SW 1271 (cell line): ENCODE measurements around the gene EVI5L.
"Not testable (repeated sequence)": the region's sequence is repeated elsewhere in the genome, so short reads cannot be mapped to it uniquely, and the experiment has no call there.

Source experiments
- DNase-seq, 2 experiments: peaks; one replicate each; lab custom pipeline; 2025; lab: John Stamatoyannopoulos, UW

The EVI5L gene

GRCh38 chr19:7846155-7846646 is 16.2 kb downstream of the EVI5L start:
- DNase-seq, result no peak

GRCh38 chr19:7847664-7848063 is 17.6 kb downstream of the EVI5L start:
- no peak for DNase-seq

- no peak for DNase-seq
Measured at GRCh38 chr19:7848779-7849457, 18.9 kb downstream of the EVI5L start.

GRCh38 chr19:7849631-7849999 is 19.6 kb downstream of the EVI5L start:
- DNase-seq, result no peak

- DNase-seq, result no peak
Measured at GRCh38 chr19:7850000-7850813, 20.2 kb downstream of the EVI5L start.

DNA sequence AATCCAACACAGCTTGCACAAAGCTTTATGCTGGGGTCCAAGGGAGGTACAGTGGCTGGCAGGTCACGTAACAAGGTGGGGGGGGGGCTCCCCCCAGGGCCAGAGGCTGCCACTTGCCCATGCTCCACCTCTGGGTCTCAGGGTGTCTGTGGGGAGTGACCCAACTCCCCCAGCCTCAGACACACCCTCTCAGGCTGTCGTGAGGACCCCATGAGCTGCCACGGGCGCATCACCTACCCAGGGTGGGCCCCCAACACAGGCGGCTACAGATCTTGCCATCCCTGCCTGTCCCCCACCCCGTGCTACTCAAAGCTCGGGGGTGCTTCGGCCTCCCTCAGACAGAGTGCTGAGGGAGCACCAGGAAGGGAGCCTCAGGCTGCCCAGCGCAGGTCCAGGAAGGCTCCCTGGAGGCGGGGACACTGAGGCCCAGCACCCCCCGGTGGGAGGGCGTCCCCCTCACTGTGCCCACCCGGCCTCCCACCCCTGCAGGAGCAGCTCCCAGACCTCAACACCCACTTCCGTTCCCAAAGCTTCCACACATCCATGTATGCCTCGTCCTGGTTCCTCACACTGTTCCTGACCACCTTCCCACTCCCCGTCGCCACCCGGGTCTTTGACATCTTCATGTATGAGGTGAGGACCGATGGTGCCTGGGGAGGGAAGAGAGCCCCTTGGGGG is 21.1 kb downstream of the EVI5L start:
- DNase-seq, result no peak

DNA sequence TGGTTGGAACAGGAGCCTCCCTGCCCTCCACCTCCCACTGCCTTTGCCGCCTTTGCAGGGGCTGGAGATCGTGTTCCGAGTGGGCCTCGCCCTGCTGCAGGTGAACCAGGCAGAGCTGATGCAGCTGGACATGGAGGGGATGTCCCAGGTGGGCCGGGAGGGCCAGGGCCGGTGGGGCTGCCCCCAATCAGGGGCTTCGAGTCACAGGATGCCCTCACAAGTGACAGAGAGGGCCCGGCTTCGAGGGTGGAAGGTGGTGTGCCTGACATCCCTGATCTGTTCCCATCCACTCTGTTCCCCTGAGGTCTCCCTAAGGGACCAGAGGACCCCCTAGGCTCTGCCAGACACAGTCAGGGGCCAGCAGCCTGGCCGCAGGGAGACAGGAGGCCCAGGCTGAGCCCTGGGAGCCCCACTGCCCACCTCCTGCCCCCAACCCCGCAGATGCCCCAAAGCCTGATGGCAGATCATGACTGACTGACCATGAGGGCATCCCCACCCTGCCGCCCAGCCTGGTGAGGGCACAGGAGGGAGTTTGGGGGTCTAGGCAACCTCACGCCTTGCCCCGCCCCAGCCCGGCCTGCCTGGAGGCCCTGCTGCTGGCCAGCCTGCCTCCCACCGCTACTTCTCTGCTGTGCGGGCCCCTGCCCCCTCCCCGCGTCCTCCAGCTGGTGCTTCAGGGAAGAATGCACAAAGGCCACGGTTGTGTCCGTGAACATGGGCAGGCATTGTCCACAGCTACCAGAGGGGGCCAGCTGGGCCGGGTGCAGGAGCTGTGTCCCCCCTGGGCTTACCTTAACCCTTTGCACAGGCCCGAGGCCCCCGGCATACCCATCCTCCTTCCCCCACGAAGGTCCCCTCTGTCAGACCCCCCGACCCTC is 21.8 kb downstream of the EVI5L start:
- DNase-seq, result no peak

- no peak for DNase-seq
Measured at GRCh38 chr19:7852851-7853769, 23.1 kb downstream of the EVI5L start.

DNA sequence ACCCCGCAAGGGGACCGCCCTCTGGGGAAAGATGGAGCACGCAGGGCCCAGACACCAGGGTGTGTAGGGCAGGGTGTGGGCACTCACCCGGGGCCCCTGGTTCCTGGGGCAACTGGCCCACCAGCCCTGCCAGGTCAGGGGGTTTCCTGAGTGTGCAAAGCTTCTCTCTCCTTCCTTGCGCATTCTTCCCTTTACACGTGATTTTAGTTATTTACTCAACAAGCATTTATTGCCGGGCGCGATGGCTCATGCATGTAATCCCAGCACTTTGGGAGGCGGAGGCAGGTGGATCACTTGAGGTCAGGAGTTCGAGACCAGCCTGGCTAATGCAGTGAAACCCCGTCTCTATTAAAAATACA is 23.7 kb downstream of the EVI5L start:
- no peak for DNase-seq

DNA sequence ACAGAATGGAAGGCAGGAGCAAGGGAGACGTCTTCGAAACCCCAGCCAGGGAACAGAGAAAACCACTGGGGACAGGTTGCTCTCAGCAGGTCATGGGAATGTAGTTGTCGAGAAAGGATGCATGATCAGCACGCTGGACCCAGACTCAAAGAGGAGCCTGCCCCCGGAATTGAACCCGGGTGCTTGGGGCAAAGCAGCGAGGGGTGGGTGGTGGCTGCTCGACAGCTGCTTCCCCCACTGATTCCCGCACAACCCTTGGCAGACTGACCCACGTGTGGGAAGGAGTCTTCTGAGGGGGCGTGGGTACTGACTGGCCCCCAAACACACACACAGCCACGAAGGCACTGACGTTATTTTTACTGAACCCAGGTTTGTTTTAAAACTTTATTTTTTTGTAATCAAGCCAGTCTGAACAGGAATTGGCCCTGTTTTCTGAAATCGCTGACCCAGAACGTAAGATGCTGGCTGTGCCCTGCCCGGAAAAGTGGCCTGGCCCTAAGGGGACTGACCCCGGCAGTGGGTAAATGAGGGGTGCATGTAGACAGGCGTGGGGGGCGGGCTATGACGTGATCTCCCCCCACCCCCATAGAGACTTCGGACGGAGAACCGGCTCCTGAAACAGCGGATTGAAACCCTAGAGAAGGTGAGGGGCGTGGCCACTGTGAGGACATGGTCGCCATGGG is 25.5 kb downstream of the EVI5L start:
- DNase-seq, result no peak

GRCh38 chr19:7856109-7856591 is 26.1 kb downstream of the EVI5L start:
- no peak for DNase-seq

- no peak for DNase-seq
Measured at GRCh38 chr19:7856679-7857663, 27.0 kb downstream of the EVI5L start.

DNA sequence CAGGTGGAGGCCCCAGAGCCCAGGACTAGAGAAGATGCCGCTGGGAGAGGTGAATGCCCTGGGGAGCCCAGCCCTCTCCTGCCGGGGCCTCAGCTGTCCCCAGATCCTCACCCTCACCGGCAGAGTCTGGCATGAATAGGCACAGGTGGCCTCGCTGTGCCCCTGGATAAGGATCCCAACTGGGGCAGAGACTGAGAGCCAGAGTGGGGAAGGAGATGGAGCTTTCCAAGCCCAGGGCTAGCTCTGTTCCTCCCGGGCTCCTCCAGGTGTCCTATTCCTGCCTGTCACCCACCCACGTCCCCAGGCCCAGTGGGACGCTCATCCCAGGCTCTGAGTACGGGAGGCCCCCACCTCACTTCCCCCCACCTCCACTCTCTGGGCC is 27.7 kb downstream of the EVI5L start:
- no peak for DNase-seq

- no peak for DNase-seq
Measured at GRCh38 chr19:7858109-7858770, 28.2 kb downstream of the EVI5L start.

- DNase-seq, result not testable (repeated sequence)
Measured at GRCh38 chr19:7859087-7859486, 29.1 kb downstream of the EVI5L start.

DNA sequence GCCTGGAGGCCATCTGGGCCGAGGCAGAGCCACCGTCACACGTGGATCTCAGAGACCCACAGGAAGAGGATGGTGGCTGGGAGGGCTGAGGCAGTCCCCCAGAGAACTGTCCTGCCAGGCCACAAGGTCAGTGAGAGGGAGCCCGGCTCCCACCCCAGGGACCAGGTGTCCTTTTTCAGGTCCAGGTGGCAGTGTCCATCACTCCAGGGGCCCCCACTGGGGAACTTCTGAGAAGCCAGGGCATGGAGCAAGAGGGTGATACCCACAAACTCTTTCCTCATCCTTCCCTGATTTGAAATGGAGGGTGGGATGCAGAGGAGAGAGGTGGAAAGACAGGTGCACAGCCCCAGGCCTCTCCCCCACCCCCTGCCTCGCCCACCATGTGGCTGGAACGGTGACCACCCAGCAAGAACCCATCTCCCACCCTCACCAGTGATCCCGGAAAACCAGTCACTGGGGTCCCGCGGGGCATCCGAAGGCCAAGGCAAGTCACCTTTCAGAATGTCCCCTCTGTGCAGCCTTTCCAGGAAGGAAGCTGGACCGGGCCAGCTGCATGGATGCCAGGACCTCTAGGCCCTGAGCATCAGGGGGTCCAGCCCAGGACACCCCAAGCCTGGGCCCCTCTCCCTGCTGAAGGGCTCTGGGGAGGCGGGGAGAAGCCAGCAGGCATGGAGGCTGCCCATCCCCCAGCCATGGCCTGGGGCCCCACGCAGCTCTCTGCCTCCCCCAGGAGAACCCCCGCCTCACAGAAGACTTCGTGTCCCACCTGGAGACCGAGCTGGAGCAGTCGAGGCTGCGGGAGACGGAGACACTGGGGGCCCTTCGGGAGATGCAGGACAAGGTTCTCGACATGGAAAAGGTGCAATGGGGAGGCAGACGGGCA is 30.1 kb downstream of the EVI5L start:
- no peak for DNase-seq
